ENCODE data around the gene NRXN3. TPM values are rescaled to one million over a fixed set of nuclear protein-coding genes. Genes with fewer than 3 reads are reported as not detected.
A peak's percentile ranks its signal among the peaks of the same experiment; 100 is the strongest.

NRXN3 gene
- total and polyA plus RNA-seq, 2 of the 4 experiments (the other 2 are of a cell fraction) = 4.8 to 25.1 TPM

DNA sequence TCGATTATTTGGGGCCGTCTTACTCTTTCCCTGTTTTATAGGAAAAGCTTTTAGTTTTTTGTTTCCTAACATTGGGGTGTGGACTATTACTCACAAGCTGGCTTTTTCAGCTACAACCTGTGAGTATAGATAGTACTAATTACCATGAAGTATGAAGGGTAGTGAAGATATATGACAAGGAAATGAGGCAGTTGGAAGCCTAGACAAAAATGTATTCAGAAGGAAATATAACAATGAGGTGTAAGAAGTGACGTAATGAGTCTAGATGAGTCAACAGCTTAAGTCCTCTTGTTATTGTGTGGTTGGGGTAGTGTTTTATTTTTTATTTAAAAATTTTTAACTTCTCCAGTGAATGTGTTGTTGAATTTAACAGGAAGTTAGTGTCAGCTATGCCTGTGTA, 804.5 kb downstream of the NRXN3 start:
- no peak overlapping the region for H2AK9ac ChIP-seq (replicated peaks; ENCODE audit: low read depth, low read length, poor library complexity)
- no peaks in the 10 kb centered on the region for H4K20me1 ChIP-seq (ENCODE audit: insufficient read depth, low read length)
- 0% methylated on average over 1 of the region's 3 CpGs; no CpG with 5 or more reads in 1 of the 2 experiments for WGBS, 2 experiments (ENCODE audit: extremely low coverage in 2 of 2, insufficient read length in 1 of 2)
- no peaks in the 10 kb centered on the region for H3K9me3 ChIP-seq (ENCODE audit: control insufficient read depth, insufficient read depth, low read length)
- no TSS peak for BruUV-seq (replicated peaks)
- H3K18ac ChIP-seq (ENCODE audit: low read depth, low read length) = no peak overlapping the region
- no peak overlapping the region for H2BK120ac ChIP-seq (ENCODE audit: low read depth, low read length)
- H3K9me1 ChIP-seq (ENCODE audit: insufficient read depth, low read length) = peaks cover 3% of the 10 kb centered on the region
- no peak overlapping the region for H2AK5ac ChIP-seq (ENCODE audit: low read depth, low read length)
- H3K14ac ChIP-seq (replicated peaks; ENCODE audit: low read depth, low read length) = no peak overlapping the region
- H4K5ac ChIP-seq (ENCODE audit: low read depth, low read length) = no peak overlapping the region
- H3K9ac ChIP-seq (ENCODE audit: low read depth, low read length) = no peak overlapping the region
- CTCF ChIA-PET = interaction anchor here (1.7 kb wide), 1 partner anchor 15 kb away, joined by 7 read pairs; no protein-coding TSS in a partner anchor
- DNase-seq (peak; percentile 82), ATAC-seq (ENCODE audit: low read depth) (peak; percentile 21; the same call in 1 of the 2 replicates)
- H2BK20ac ChIP-seq (ENCODE audit: low read depth, low read length) = no peak overlapping the region
- no peak overlapping the region for H3K23ac ChIP-seq (ENCODE audit: low read depth, low read length)
- H4K8ac ChIP-seq (ENCODE audit: low read depth in 2 of 2, low read length in 2 of 2) = no peak overlapping the region
- no peak overlapping the region for H3K4me2 ChIP-seq (ENCODE audit: low read depth, low read length)
- no peak overlapping the region for H3K27ac ChIP-seq (ENCODE audit: insufficient read depth, low read length)
- intact Hi-C loops (cut with micrococcal nuclease) = loop anchor here (5.0 kb wide), 1 partner anchor 568 kb away; no protein-coding TSS in a partner anchor
- dilution Hi-C loops (cut with HindIII; ENCODE audit: low sequenced_read_pairs, unreplicated experiment) = no loop called here
- H3K56ac ChIP-seq (ENCODE audit: extremely low read depth, insufficient read depth, low read length) = no peak overlapping the region
- H2BK15ac ChIP-seq (ENCODE audit: low read depth, low read length) = no peak overlapping the region
- no peak overlapping the region for H4K91ac ChIP-seq (ENCODE audit: insufficient read depth, low read depth, low read length)
- H3K4ac ChIP-seq (ENCODE audit: low read depth, low read length) = no peak overlapping the region
- in situ Hi-C loops (cut with MboI; ENCODE audit: low sequenced_read_pairs) = loop anchor here (25.0 kb wide), 2 partner anchors 1063 to 1888 kb away; no protein-coding TSS in a partner anchor
- H3K27me3 ChIP-seq (ENCODE audit: control insufficient read depth, insufficient read depth, low read length) = no peaks in the 10 kb centered on the region
- no peak overlapping the region for H3K4me3 ChIP-seq (ENCODE audit: insufficient read depth, low read depth, low read length)
- POLR2A ChIA-PET (ENCODE audit: unreplicated experiment) = no interaction called here
- H3K79me1 ChIP-seq (ENCODE audit: low read depth in 1 of 2, low read length in 2 of 2) = no peaks in the 10 kb centered on the region; a peak in 1 of 4 replicates
- no peak overlapping the region for H2AFZ ChIP-seq (replicated peaks; ENCODE audit: low read length, poor library complexity)
- no peak overlapping the region for H2BK5ac ChIP-seq (ENCODE audit: low read depth, low read length, poor library complexity, severe bottlenecking)
- no peak for TF ChIP-seq CHD1 (IDR thresholded peaks at IDR 0.05; ENCODE audit: low read depth, low read length)
- no peak for TF ChIP-seq MXI1 (IDR thresholded peaks at IDR 0.05; ENCODE audit: borderline replicate concordance, low read depth, low read length)
- no peaks in the 10 kb centered on the region for H3K36me3 ChIP-seq (ENCODE audit: control insufficient read depth, insufficient read depth, low read length)
- H3K4me1 ChIP-seq (ENCODE audit: control insufficient read depth, insufficient read depth, low read length) = 0 out of 2 replicates have a peak, but pooled peaks cover 2% of the 10 kb centered on the region

All from IMR-90 (cell line).